Hematopoietic multipotent progenitor cell treated with erythropoietin and hydrocortisone succinate and interleukin-3 and kit ligand, for 4 days (in vitro differentiated cells): Measurements from ENCODE around the gene GABRR3.

Source experiments
- DNase-seq: peaks from one replicate; pipeline ENCODE4 v3.0.0-alpha.2; 2015

Gene GABRR3

GRCh38 chr3:97954228-97954827 is 80.8 kb downstream of the GABRR3 start:
- DNase-seq: no peak

GRCh38 chr3:97952872-97953271 is 82.2 kb downstream of the GABRR3 start:
- no peak for DNase-seq

- DNase-seq: no peak
These were observed 82.8 kb downstream of the GABRR3 start for GRCh38 chr3:97952280-97952679.

- no peak for DNase-seq
These were observed 84.8 kb downstream of the GABRR3 start for GRCh38 chr3:97950360-97950759.

GRCh38 chr3:97949743-97950142 is 85.4 kb downstream of the GABRR3 start:
- DNase-seq: no peak

- DNase-seq: no peak
These were observed 86.0 kb downstream of the GABRR3 start for GRCh38 chr3:97949110-97949485.

- no peak for DNase-seq
These were observed 86.6 kb downstream of the GABRR3 start for GRCh38 chr3:97948351-97949109.

- no peak for DNase-seq
These were observed 92.1 kb downstream of the GABRR3 start for GRCh38 chr3:97942801-97943546.

- DNase-seq: peak; percentile 43
These were observed 95.1 kb downstream of the GABRR3 start for GRCh38 chr3:97940034-97940433.

- DNase-seq: no peak
These were observed 95.7 kb downstream of the GABRR3 start for GRCh38 chr3:97939401-97939800.

- no peak for DNase-seq
These were observed 96.7 kb downstream of the GABRR3 start for GRCh38 chr3:97938444-97938843.

GRCh38 chr3:97937205-97937604 is 97.9 kb downstream of the GABRR3 start:
- no peak for DNase-seq

- DNase-seq: no peak
These were observed 99.3 kb downstream of the GABRR3 start for GRCh38 chr3:97935842-97936241.
